ENCODE measurements around the gene NR2F2. TPM values are rescaled to one million over a fixed set of nuclear protein-coding genes. Genes with fewer than 3 reads are reported as not detected.

NR2F2 gene
- total RNA-seq, 4 donors from 2014 or later: 11.3 to 29.5 (median 18.4) TPM

DNA sequence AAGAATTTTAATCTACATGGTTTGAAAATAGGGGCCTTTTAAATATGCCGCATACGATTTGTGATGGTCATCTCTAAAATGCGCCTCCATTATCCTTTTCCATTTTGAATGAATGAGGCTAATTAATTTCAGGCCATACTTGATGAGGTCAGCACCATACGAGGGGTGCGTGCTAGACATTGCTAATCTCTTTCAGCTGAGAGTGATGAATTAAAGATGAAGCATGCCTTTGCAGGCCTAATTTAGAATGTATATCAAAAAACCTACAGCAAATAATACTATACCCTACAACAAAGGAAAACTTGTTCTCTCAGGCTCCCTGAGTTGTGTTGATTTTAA lies 18.6 kb upstream of the NR2F2 start:
- no peaks in the 10 kb centered on the region for H3K36me3 ChIP-seq
- no peak for DNase-seq
- no peak overlapping the region for H3K27ac ChIP-seq
- in situ Hi-C loops (cut with MboI; ENCODE audit: low pct_ligation_motif_present in 1 of 4, low pct_unique_long_range_greater_than_20kb in 1 of 4, low sequenced_read_pairs in 3 of 4): loop anchor here in 1 of 4 donors (25.0 kb wide), 1 partner anchor 925 kb away; no protein-coding TSS in a partner anchor
- WGBS, 2 donors (ENCODE audit: low coverage in 1 of 2): 91 to 96% methylated on average over 5 of the region's 5 CpGs
- H3K27me3 ChIP-seq: peaks cover 20% of the 10 kb centered on the region
- H3K4me3 ChIP-seq: no peak overlapping the region
- intact Hi-C loops (cut with DNase I; ENCODE audit: low total_unique reads): no loop called here
- H3K9me3 ChIP-seq: no peaks in the 10 kb centered on the region
- TF ChIP-seq POLR2A (IDR thresholded peaks at IDR 0.05): no peak
- no peak for TF ChIP-seq EP300 (IDR thresholded peaks at IDR 0.05; ENCODE audit: low read depth)
- TF ChIP-seq, protein P1, sequence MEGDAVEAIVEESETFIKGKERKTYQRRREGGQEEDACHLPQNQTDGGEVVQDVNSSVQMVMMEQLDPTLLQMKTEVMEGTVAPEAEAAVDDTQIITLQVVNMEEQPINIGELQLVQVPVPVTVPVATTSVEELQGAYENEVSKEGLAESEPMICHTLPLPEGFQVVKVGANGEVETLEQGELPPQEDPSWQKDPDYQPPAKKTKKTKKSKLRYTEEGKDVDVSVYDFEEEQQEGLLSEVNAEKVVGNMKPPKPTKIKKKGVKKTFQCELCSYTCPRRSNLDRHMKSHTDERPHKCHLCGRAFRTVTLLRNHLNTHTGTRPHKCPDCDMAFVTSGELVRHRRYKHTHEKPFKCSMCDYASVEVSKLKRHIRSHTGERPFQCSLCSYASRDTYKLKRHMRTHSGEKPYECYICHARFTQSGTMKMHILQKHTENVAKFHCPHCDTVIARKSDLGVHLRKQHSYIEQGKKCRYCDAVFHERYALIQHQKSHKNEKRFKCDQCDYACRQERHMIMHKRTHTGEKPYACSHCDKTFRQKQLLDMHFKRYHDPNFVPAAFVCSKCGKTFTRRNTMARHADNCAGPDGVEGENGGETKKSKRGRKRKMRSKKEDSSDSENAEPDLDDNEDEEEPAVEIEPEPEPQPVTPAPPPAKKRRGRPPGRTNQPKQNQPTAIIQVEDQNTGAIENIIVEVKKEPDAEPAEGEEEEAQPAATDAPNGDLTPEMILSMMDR (IDR thresholded peaks at IDR 0.05): no peak
- TF ChIP-seq POLR2AphosphoS5 (IDR thresholded peaks at IDR 0.05): no peak
- no peaks in the 10 kb centered on the region for H3K4me1 ChIP-seq

DNA sequence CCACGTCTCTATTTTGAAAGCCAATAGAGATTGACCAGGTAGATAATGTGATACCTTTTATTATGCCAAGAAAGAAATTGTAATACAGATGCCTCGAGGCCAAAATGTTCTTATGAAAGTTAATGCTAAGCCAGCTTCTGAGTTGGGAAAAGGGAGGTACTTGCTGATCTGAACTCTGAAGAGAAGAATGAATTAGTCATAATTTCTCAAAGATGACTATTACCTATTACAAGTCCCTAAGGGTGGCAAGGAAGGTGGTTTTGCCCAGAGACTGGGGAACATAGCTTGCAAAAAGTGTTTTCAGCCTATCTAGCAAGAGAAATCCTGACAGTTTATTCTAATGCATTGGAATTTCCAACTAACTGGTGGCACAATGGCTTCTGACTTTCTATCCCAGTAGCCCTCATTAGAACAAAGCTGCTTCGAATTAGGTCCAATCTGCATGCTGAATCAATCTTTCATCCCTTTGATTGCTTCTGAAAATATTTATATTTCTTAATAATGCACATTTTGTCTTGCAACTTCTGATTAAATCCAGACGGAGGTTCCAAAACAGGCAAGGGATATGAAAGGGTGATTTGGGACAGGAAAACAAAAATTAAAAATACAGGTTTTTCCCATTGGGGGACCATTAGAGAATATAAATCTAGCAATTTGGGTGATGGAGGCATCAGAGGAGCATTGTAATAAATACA lies 17.7 kb upstream of the NR2F2 start:
- no peak for DNase-seq
- WGBS, 2 donors (ENCODE audit: low coverage in 1 of 2): 57 to 62% methylated on average over 4 of the region's 4 CpGs
- Histone ChIP-seq H3K4me1 (no peaks in the 10 kb centered on the region), H3K9me3 (no peaks in the 10 kb centered on the region), H3K27ac (no peak overlapping the region), H3K27me3 (peaks cover 27% of the 10 kb centered on the region), H3K36me3 (no peaks in the 10 kb centered on the region), H3K4me3 (no peak overlapping the region)
- in situ Hi-C loops (cut with MboI; ENCODE audit: low pct_ligation_motif_present in 1 of 4, low pct_unique_long_range_greater_than_20kb in 1 of 4, low sequenced_read_pairs in 3 of 4) (loop anchor here in 1 of 4 donors (25.0 kb wide), 1 partner anchor 925 kb away; no protein-coding TSS in a partner anchor), intact Hi-C loops (cut with DNase I; ENCODE audit: low total_unique reads) (no loop called here)
- TF ChIP-seq POLR2AphosphoS5 (IDR thresholded peaks at IDR 0.05): no peak
- TF ChIP-seq EP300 (IDR thresholded peaks at IDR 0.05; ENCODE audit: low read depth): no peak
- TF ChIP-seq, protein P1 (IDR thresholded peaks at IDR 0.05): no peak
- no peak for TF ChIP-seq POLR2A (IDR thresholded peaks at IDR 0.05)

DNA sequence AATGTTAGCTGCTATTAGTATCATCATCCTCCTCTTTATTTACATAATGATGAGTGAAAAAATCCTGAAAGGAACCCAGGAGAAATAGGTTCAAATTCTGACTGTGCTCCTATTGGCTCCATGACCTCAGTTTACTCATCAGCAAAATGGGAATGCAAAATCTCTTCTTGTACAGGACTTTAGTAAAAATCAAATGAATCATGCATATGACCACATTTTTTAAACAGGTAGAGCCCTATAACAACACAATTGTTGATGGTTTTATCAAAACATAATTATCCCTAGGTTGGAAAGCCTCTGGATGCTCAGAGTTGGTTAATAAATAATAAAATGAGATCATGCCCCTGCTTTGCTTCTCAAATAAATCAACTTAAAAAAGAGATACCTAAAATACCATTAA lies 16.0 kb upstream of the NR2F2 start:
- no peak overlapping the region for H3K4me3 ChIP-seq
- no peaks in the 10 kb centered on the region for H3K4me1 ChIP-seq
- no peak overlapping the region for H3K27ac ChIP-seq
- H3K27me3 ChIP-seq: peaks cover 45% of the 10 kb centered on the region
- H3K36me3 ChIP-seq: no peaks in the 10 kb centered on the region
- no peaks in the 10 kb centered on the region for H3K9me3 ChIP-seq
- TF ChIP-seq POLR2AphosphoS5 (IDR thresholded peaks at IDR 0.05) (no peak), EP300 (IDR thresholded peaks at IDR 0.05; ENCODE audit: low read depth) (no peak), POLR2A (IDR thresholded peaks at IDR 0.05) (no peak)
- TF ChIP-seq, protein P1 (IDR thresholded peaks at IDR 0.05): no peak
- intact Hi-C loops (cut with DNase I; ENCODE audit: low total_unique reads): no loop called here
- no peak for DNase-seq
- in situ Hi-C loops (cut with MboI; ENCODE audit: low pct_ligation_motif_present in 1 of 4, low pct_unique_long_range_greater_than_20kb in 1 of 4, low sequenced_read_pairs in 3 of 4): loop anchor here in 1 of 4 donors (25.0 kb wide), 1 partner anchor 923 kb away; no protein-coding TSS in a partner anchor

DNA sequence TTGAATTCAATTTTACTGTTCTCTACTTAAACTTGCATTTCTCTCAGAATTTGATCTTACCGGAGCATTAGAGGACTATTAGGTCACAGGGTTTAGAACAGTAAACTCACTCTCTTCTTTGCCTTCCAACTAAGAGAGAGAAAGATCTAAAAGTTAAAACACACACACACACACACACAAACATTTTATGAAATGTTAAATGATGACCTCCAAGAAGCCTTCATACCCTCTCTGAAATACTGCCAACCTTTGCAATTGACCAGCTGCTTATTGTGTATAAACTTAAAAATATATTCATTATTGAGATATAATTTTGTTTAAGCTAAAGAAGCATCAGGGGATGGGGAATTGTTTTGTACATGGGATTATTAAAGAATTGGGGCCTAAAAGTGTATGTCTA lies 15.5 kb upstream of the NR2F2 start:
- no peak for TF ChIP-seq POLR2AphosphoS5 (IDR thresholded peaks at IDR 0.05)
- TF ChIP-seq EP300 (IDR thresholded peaks at IDR 0.05; ENCODE audit: low read depth): no peak
- TF ChIP-seq, protein P1 (IDR thresholded peaks at IDR 0.05): no peak
- no peak for TF ChIP-seq POLR2A (IDR thresholded peaks at IDR 0.05)
- intact Hi-C loops (cut with DNase I; ENCODE audit: low total_unique reads) (no loop called here), in situ Hi-C loops (cut with MboI; ENCODE audit: low pct_ligation_motif_present in 1 of 4, low pct_unique_long_range_greater_than_20kb in 1 of 4, low sequenced_read_pairs in 3 of 4) (loop anchor here in 1 of 4 donors (25.0 kb wide), 1 partner anchor 922 kb away; no protein-coding TSS in a partner anchor)
- Histone ChIP-seq H3K9me3 (no peaks in the 10 kb centered on the region), H3K27ac (no peak overlapping the region), H3K36me3 (no peaks in the 10 kb centered on the region), H3K27me3 (peaks cover 49% of the 10 kb centered on the region), H3K4me3 (no peak overlapping the region), H3K4me1 (no peaks in the 10 kb centered on the region)
- WGBS, 2 donors (ENCODE audit: low coverage in 1 of 2): 81 to 92% methylated on average over 1 of the region's 1 CpG
- no peak for DNase-seq

Data from transverse colon (tissue), 4 donors.